GM12864 (cell line): ENCODE results near the gene SULF2.

Source experiments
- DNase-seq: peaks from one replicate; pipeline ENCODE4 v3.0.0-alpha.2; 2011; ENCODE audit warnings: low read depth
- H3K4me3 ChIP-seq: 2 replicates; pipeline ENCODE4 v1.5.1; 2011; ENCODE audit warnings: mild to moderate bottlenecking, low read depth, low read length, control low read depth
- TF ChIP-seq, protein P1 (sequence below): IDR thresholded peaks from 2 replicates; pipeline ENCODE4 v1.5.1; 2011; ENCODE audit warnings: low read depth, mild to moderate bottlenecking, moderate library complexity, low read length, control low read depth, inconsistent platforms; ENCODE audit errors: missing control alignments

Gene SULF2

DNA sequence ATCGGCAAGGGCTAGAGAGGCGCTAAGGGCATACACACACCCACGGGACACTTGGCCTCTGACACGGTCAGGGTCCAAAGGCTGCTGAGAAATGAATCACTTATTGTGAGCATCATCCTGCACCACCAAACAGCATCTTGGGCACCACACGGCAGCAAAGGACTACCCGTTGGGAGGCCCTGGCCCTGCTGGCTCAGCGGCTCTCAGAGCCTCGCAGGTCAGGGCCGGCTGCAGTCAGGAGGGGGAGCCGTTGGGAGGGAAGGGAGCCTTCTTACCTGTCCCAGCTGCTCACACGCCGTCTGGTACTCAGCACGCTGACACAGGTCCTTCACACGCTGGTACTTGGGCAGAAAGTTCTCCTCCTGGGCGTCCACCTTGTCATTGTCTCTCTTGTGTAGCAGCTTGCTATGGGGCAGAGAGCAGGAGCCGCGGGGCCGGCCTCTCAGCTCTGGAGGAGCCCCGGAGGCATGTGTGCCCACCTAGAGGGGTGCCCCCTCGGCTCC is 109.0 kb downstream of the SULF2 start:
- H3K4me3 ChIP-seq: no peak overlapping the region
- TF ChIP-seq, protein P1, sequence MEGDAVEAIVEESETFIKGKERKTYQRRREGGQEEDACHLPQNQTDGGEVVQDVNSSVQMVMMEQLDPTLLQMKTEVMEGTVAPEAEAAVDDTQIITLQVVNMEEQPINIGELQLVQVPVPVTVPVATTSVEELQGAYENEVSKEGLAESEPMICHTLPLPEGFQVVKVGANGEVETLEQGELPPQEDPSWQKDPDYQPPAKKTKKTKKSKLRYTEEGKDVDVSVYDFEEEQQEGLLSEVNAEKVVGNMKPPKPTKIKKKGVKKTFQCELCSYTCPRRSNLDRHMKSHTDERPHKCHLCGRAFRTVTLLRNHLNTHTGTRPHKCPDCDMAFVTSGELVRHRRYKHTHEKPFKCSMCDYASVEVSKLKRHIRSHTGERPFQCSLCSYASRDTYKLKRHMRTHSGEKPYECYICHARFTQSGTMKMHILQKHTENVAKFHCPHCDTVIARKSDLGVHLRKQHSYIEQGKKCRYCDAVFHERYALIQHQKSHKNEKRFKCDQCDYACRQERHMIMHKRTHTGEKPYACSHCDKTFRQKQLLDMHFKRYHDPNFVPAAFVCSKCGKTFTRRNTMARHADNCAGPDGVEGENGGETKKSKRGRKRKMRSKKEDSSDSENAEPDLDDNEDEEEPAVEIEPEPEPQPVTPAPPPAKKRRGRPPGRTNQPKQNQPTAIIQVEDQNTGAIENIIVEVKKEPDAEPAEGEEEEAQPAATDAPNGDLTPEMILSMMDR: no peak
- no peak for DNase-seq

DNA sequence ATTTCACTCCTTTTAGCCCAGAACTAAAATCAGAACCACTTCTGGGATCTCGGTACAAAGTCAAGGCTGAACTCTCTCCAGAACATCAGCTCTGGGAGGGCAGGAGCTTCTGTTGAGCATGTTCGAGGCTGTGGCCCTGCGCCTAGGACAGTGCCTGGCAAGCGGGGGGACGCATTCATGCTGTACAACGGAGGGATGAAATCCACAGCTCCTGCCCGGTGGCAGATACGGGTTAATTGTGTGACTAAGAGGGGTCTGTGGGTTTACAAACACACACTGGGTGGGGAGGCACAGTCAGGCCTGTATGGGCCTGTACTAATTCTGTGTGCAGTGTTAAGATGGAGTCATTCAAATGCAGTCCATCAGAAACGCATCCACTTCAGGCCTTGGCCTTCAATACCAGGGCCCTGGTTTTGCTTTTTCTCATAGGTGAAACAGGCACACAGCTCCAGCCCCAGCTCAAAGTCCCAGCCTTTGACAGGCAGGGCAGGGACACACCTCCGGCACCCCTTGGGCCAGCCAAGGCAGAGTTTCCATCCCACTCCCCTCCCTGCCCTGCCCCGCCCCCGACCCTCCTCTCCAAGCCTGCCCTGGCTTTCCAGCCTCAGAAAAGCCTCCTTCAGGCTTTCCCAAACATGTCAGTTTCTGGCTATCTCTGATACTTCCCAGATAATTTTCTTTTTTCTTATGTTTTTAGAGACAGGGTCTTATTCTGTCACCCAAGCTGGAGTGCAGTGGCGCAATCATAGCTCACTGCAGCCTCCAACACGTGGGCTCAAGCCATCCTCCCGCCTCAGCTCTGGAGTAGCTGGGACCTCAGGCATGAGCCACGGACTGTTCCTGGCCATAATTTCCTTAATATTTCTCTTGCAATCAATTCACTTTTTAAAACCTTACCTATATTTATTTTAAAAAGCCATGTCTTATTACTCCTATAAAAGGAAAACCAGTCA is 109.8 kb downstream of the SULF2 start:
- TF ChIP-seq, protein P1: no peak
- H3K4me3 ChIP-seq: no peak overlapping the region

DNA sequence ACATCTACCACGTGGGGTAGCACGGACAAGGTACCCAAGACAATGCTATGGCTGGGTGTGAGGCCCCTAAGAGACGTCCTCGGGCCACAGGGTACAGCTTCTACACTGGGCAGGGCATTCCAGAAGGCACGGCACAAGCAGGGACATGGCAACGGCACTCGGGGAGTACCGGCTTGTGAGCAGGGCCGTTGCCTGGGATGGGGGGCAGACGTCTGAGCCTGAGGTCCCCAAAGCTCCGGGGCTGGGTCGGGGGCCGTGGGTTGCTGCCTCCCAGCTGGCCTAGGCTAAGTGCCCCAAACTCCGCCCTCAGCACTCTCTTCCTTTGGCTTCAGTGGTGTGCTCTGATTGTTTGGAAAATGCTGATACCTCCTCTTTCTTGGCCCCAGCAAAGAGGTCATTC is 110.6 kb downstream of the SULF2 start:
- DNase-seq: no peak
- TF ChIP-seq, protein P1: no peak
- H3K4me3 ChIP-seq: no peak overlapping the region

More for the DNA sequence above, 109.8 kb downstream of the SULF2 start:
- DNase-seq: no peak

DNA sequence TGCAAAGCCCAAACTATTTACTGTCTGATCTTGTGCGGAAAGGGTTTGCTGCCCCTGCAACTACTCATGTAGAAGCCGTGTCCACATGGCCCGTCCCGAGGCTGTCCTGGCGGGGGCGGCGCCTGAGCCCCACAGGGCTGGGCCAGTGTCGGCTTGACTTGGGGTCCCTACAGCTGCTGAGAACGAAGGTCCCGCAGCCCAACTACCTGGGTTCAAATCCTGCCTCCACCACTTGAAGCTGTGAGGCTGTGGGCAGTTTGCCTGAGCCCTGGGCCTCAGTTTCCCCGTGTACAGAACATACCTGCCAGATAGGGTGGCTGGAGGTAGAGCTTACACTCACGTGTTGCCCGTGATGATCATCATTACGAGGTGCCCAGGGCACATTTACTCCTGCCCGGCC is 111.1 kb downstream of the SULF2 start:
- H3K4me3 ChIP-seq: no peak overlapping the region
- no peak for DNase-seq
- TF ChIP-seq, protein P1: no peak

DNA sequence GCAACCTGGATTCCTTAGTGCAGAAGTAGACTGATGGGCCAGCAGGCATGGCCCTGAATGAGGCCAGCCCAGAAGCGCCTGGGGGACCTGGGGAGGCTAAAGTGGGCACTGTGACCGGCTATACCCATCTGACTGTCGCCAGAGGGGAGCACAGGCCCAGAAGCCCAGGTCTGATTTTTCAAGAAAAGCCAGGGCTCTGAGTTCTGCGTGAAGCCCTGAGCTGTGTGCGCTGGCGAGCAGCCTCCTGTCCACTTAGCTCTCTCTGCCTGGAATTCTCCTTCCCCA is 111.7 kb downstream of the SULF2 start:
- H3K4me3 ChIP-seq: no peak overlapping the region
- TF ChIP-seq, protein P1: no peak
- DNase-seq: no peak

DNA sequence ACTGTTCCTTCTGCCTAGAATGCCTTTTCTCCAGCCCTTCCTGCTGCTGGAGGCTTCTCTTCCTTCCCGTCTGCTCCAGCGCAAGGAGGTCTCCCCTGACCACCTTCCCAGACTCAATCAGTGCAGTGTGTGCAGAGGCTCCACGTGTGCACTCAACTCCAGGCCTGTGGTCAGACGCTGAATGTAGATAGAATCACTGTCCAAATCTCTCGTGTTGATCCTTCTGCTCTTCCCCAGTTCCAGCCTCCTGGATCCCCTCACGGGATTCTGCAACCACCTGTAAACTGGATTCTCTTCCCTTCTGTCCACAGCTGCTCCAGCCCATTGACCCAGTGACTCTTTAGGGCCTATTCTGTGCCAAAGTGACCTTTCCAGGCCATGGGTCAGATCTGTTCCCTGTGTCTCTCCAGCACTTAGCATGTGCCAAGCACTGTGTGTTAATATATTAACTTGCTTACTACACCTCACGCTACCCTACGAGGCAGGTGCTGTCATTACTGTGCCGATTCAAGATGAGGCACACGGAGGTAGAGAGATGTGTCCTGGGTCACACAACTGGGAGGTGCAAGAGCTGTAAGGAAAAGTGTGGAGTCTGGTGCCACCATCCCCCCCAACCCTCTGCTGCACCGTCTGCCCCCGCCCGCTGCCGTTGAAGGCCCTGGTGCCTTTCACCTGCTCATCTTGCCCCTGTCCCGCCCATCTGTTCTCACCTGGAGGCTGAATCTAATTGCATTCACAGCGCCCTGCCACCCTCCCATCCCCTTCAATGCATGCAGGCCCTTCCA is 112.2 kb downstream of the SULF2 start:
- no peak overlapping the region for H3K4me3 ChIP-seq
- DNase-seq: no peak
- TF ChIP-seq, protein P1: no peak
